Renal cortical epithelial cell (primary cell): Measurements from ENCODE around the gene CXCR6. TPM values are rescaled to one million over a fixed set of nuclear protein-coding genes. Genes with fewer than 3 reads are reported as not detected.
"Not testable (repeated sequence)": the region's sequence is repeated elsewhere in the genome, so short reads cannot be mapped to it uniquely, and the experiment has no call there.

ENCODE experiments used
- DNase-seq: peaks from one replicate; pipeline ENCODE4 v3.0.0-alpha.2; 2011; ENCODE audit warnings: low read depth
- total RNA-seq: library from RNA; depleted of rRNA; stranded (reverse); fragments of >200 nt; gene quantifications from 2 replicates; pipeline ENCODE4 v1.2.3, GENCODE V29; 2014

Gene CXCR6
- total RNA-seq, 1 donor from 2014 or later: not detected

- no peak for DNase-seq
These were observed 45.1 kb downstream of the CXCR6 start for GRCh38 chr3:45988362-45988761.

GRCh38 chr3:45988804-45989203 lies 45.5 kb downstream of the CXCR6 start:
- peak; percentile 74 for DNase-seq

GRCh38 chr3:45990181-45990580 lies 46.9 kb downstream of the CXCR6 start:
- DNase-seq: no peak

- no peak for DNase-seq
These were observed 48.1 kb downstream of the CXCR6 start for GRCh38 chr3:45991341-45991740.

GRCh38 chr3:45992133-45992729 lies 49.0 kb downstream of the CXCR6 start:
- DNase-seq: no peak

- peak; percentile 68 for DNase-seq
These were observed 49.6 kb downstream of the CXCR6 start for GRCh38 chr3:45992821-45993221.

- DNase-seq: no peak
These were observed 50.3 kb downstream of the CXCR6 start for GRCh38 chr3:45993421-45994027.

GRCh38 chr3:45994419-45995235 lies 51.4 kb downstream of the CXCR6 start:
- no peak for DNase-seq

- DNase-seq: peak; percentile 74
These were observed 52.2 kb downstream of the CXCR6 start, which contains the start of gene FYCO1 for GRCh38 chr3:45995236-45996192. Gene FYCO1, minus strand, starts transcription at chr3:45995824. Its CDS starts 10,914 bp downstream, at chr3:45984910.

- DNase-seq: not testable (repeated sequence)
These were observed 54.2 kb downstream of the CXCR6 start for GRCh38 chr3:45997499-45997898.

- no peak for DNase-seq
These were observed 54.7 kb downstream of the CXCR6 start for GRCh38 chr3:45997942-45998341.

Other genes with a start within 250 kb of the CXCR6 start
- gene SLC6A20, start 146.9 kb upstream of the CXCR6 start, total RNA-seq: 0.50 and 3.5 TPM in 2 replicates
- gene LZTFL1, start 101.3 kb upstream of the CXCR6 start, total RNA-seq: 15.5 and 49.4 TPM in 2 replicates
- gene CCR9, start 56.9 kb upstream of the CXCR6 start, total RNA-seq: 0.35 TPM in 1 of 2 replicates, not detected in the other
- gene FYCO1, start 52.4 kb downstream of the CXCR6 start, total RNA-seq: 11.1 and 46.2 TPM in 2 replicates
- not detected in 2 replicates for gene XCR1, start 84.0 kb downstream of the CXCR6 start, total RNA-seq